Heart left ventricle (tissue), 13 donors: ENCODE data around the gene CTSA.

Experiments used
- POLR2A ChIP-seq, 2 donors: fragments of 450-650 bp; IDR thresholded peaks; one replicate each; pipeline ENCODE4 v1.6.1; 2017; ENCODE audit warnings: antibody characterized with exemption in 2 of 2, mild to moderate bottlenecking in 2 of 2, moderate library complexity in 2 of 2
- TF ChIP-seq, protein P1 (sequence below), 12 donors: fragments of 200-600 bp; sonication (generic) in 4 of 12; IDR thresholded peaks; one replicate each; pipeline versions ENCODE4 v1.5.0 to v1.8.0; 2018 to 2022; ENCODE audit warnings: antibody characterized with exemption in 12 of 12, mild to moderate bottlenecking in 5 of 12
- donor health status: ischemic (EF 13 %, LVEDD 7.1; RV severe dilation, severe dysfunction).
- donor health status: DM: no; HTN: yes; CAD: no.
- donor health status: DM: no; HTN: no; CAD: no.
- donor health status: ischemic (EF 25% LVEDD 6.9; RV normal size, moderate dysfunction).
- donor health status: ischemic (EF 25% LVEDD 5.7; RV mildly dilated, moderate dysfunction).
- donor health status: ischemic (EF 35%, LVEDD 5.7; RV mildly dilated, moderate dysfunction).
- donor health status: nonischemic (EF 11% LVEDD 7.7; RV severe dilation, severe dysfunction).
- donor health status: DM: yes; HTN: yes; CAD: no.
- donor health status: PGD.
- donor health status: ischemic (EF 29% LVEDD 5.4; RV normal size, mild dysfunction).
- donor health status: nonischemic (EF 23%, LVEDD 6.1; RV moderate dilation, normal function).

- TF ChIP-seq, protein P1, sequence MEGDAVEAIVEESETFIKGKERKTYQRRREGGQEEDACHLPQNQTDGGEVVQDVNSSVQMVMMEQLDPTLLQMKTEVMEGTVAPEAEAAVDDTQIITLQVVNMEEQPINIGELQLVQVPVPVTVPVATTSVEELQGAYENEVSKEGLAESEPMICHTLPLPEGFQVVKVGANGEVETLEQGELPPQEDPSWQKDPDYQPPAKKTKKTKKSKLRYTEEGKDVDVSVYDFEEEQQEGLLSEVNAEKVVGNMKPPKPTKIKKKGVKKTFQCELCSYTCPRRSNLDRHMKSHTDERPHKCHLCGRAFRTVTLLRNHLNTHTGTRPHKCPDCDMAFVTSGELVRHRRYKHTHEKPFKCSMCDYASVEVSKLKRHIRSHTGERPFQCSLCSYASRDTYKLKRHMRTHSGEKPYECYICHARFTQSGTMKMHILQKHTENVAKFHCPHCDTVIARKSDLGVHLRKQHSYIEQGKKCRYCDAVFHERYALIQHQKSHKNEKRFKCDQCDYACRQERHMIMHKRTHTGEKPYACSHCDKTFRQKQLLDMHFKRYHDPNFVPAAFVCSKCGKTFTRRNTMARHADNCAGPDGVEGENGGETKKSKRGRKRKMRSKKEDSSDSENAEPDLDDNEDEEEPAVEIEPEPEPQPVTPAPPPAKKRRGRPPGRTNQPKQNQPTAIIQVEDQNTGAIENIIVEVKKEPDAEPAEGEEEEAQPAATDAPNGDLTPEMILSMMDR (IDR thresholded peaks at IDR 0.05), result no peak
- no peak for TF ChIP-seq POLR2A (IDR thresholded peaks at IDR 0.05)
These were observed 18.9 kb downstream of the CTSA start for GRCh38 chr20:45909817-45910669.
